Osteocyte (in vitro differentiated cells): ENCODE data around the gene NAGLU. TPM values are rescaled to one million over a fixed set of nuclear protein-coding genes. Genes with fewer than 3 reads are reported as not detected.
A peak's percentile ranks its signal among the peaks of the same experiment; 100 is the strongest.
"Not testable (repeated sequence)": the region's sequence is repeated elsewhere in the genome, so short reads cannot be mapped to it uniquely, and the experiment has no call there.

Experiments
- DNase-seq: peaks from one replicate; pipeline ENCODE4 v3.0.0; 2021; ENCODE audit warnings: mixed read lengths; ENCODE audit not compliant: unreplicated experiment; ENCODE audit errors: extremely low spot score
- H3K27ac Mint-ChIP-seq: one replicate; pipeline ENCODE4 v1.8.0; 2021; ENCODE audit warnings: mild to moderate bottlenecking, mixed read lengths; ENCODE audit not compliant: unreplicated experiment
- H3K27me3 Mint-ChIP-seq: one replicate; pipeline ENCODE4 v1.8.0; 2021; ENCODE audit warnings: mixed read lengths; ENCODE audit not compliant: unreplicated experiment
- H3K36me3 Mint-ChIP-seq: one replicate; pipeline ENCODE4 v1.8.0; 2021; ENCODE audit warnings: mixed read lengths; ENCODE audit not compliant: unreplicated experiment
- H3K4me1 Mint-ChIP-seq: one replicate; pipeline ENCODE4 v1.8.0; 2021; ENCODE audit warnings: mixed read lengths; ENCODE audit not compliant: unreplicated experiment
- H3K4me3 Mint-ChIP-seq: one replicate; pipeline ENCODE4 v1.8.0; 2021; ENCODE audit warnings: mild to moderate bottlenecking, moderate library complexity, mixed read lengths; ENCODE audit not compliant: unreplicated experiment
- H3K9me3 Mint-ChIP-seq: one replicate; pipeline ENCODE4 v1.8.0; 2021; ENCODE audit warnings: mixed read lengths; ENCODE audit not compliant: unreplicated experiment
- CTCF ChIP-seq: fragments of 200-600 bp; sonication (generic); IDR thresholded peaks from 2 replicates; pipeline ENCODE4 v1.5.0; 2021; ENCODE audit warnings: antibody characterized with exemption, mild to moderate bottlenecking, moderate library complexity
- total RNA-seq: library from RNA; stranded (reverse); gene quantifications from 2 replicates; pipeline ENCODE4 v1.2.1, GENCODE V29; 2021

Gene NAGLU
- total RNA-seq, 1 donor from 2014 or later: 86.5 TPM

- no peak for TF ChIP-seq CTCF
- peak; percentile 93 for DNase-seq
- Mint-ChIP-seq H3K27ac (peak overlapping the region; percentile 92), H3K4me3 (peak overlapping the region; percentile 91), H3K36me3 (peaks cover 4% of the 10 kb centered on the region), H3K4me1 (peaks cover 24% of the 10 kb centered on the region), H3K27me3 (no peaks in the 10 kb centered on the region), H3K9me3 (no peaks in the 10 kb centered on the region)
Observed at GRCh38 chr17:42554250-42555121, 18.4 kb downstream of the NAGLU start.

- no peak for DNase-seq
- Mint-ChIP-seq H3K27ac (peak overlapping the region; percentile 92), H3K36me3 (peaks cover 4% of the 10 kb centered on the region), H3K4me3 (peak overlapping the region; percentile 91), H3K4me1 (peaks cover 25% of the 10 kb centered on the region), H3K9me3 (no peaks in the 10 kb centered on the region), H3K27me3 (no peaks in the 10 kb centered on the region)
- TF ChIP-seq CTCF: no peak
Observed at GRCh38 chr17:42555122-42555622, 19.1 kb downstream of the NAGLU start.

GRCh38 chr17:42555961-42556617, 20.0 kb downstream of the NAGLU start:
- H3K27me3 Mint-ChIP-seq: not testable (repeated sequence)

GRCh38 chr17:42559075-42559474, 23.0 kb downstream of the NAGLU start:
- no peak for TF ChIP-seq CTCF
- Mint-ChIP-seq H3K27ac (no peak overlapping the region), H3K4me1 (peaks cover 44% of the 10 kb centered on the region), H3K4me3 (no peak overlapping the region), H3K9me3 (no peaks in the 10 kb centered on the region), H3K36me3 (no peaks in the 10 kb centered on the region), H3K27me3 (no peaks in the 10 kb centered on the region)
- no peak for DNase-seq

More at GRCh38 chr17:42555961-42556617, 20.0 kb downstream of the NAGLU start:
- DNase-seq, H3K27ac Mint-ChIP-seq, H3K9me3 Mint-ChIP-seq, H3K36me3 Mint-ChIP-seq: not testable (repeated sequence)
- peaks cover 27% of the 10 kb centered on the region for H3K4me1 Mint-ChIP-seq
- H3K4me3 Mint-ChIP-seq: peak overlapping the region; percentile 91

GRCh38 chr17:42560246-42560645, 24.2 kb downstream of the NAGLU start:
- no peak for TF ChIP-seq CTCF
- DNase-seq: no peak
- Mint-ChIP-seq H3K9me3 (no peaks in the 10 kb centered on the region), H3K4me3 (no peak overlapping the region), H3K27ac (peak overlapping the region; percentile 11), H3K27me3 (no peaks in the 10 kb centered on the region), H3K36me3 (no peaks in the 10 kb centered on the region), H3K4me1 (peaks cover 39% of the 10 kb centered on the region)
